MM.1S (cell line): ENCODE measurements around the gene COP1.

Experiments used
- CTCF ChIP-seq: fragments of 300-600 bp; sonication (generic); IDR thresholded peaks from 2 replicates; pipeline ENCODE4 v1.5.1; 2016; ENCODE audit warnings: antibody characterized with exemption, low read length, mixed read lengths
- EZH2 ChIP-seq: fragments of 300-600 bp; sonication (generic); optimal IDR thresholded peaks from 2 replicates; pipeline ENCODE3; 2017; ENCODE audit warnings: low read depth, mild to moderate bottlenecking, antibody characterized with exemption, low read length, mixed read lengths

- TF ChIP-seq CTCF = no peak
- TF ChIP-seq EZH2 = no peak
Measured at GRCh38 chr1:176110203-176110602, 96.9 kb downstream of the COP1 start.
